IMR-90 (cell line): Measurements from ENCODE around the gene ARMC9. TPM values are rescaled to one million over a fixed set of nuclear protein-coding genes. Genes with fewer than 3 reads are reported as not detected.

Experiments used
- ATAC-seq: fragments of 200-7000 bp; cut with Tn5 transposase; 2 replicates; pipeline ENCODE4 v1.9.1; 2020; ENCODE audit warnings: low read depth, mild to moderate bottlenecking, moderate library complexity
- BruUV-seq: library from RNA; stranded (reverse); fragments of 400-500 nt; replicated peaks from 2 replicates; lab custom pipeline; 2021; lab: Mats Ljungman, UMichigan
- CTCF ChIA-PET: fragments of 300-600 bp; formaldehyde crosslinking; extraction: SDS; loops from one replicate; lab custom pipeline; 2021; ENCODE audit warnings: antibody characterized with exemption; lab: Yijun Ruan, JAX
- POLR2A ChIA-PET: fragments of 300-600 bp; sonication (Branson Sonifier 250); formaldehyde crosslinking; loops from one replicate; lab custom pipeline; 2022; ENCODE audit warnings: antibody characterized with exemption; ENCODE audit not compliant: unreplicated experiment; lab: Charles Lee
- DNase-seq: peaks from one replicate; pipeline ENCODE4 v3.0.0; 2013
- H2AFZ ChIP-seq: replicated peaks from 2 replicates; pipeline ENCODE3; 2013; ENCODE audit warnings: low read length, mild to moderate bottlenecking; ENCODE audit not compliant: poor library complexity
- H2AK5ac ChIP-seq: 2 replicates; pipeline ENCODE4 v1.6.1; 2013; ENCODE audit warnings: low read depth, low read length, inconsistent platforms
- H2AK9ac ChIP-seq: replicated peaks from 2 replicates; pipeline ENCODE3; 2013; ENCODE audit warnings: mild to moderate bottlenecking, low read depth, low read length, moderate library complexity; ENCODE audit not compliant: poor library complexity
- H2BK120ac ChIP-seq: 2 replicates; pipeline ENCODE4 v1.6.1; 2013; ENCODE audit warnings: low read depth, low read length, inconsistent platforms
- H2BK15ac ChIP-seq: 3 replicates; pipeline ENCODE4 v1.6.1; 2013; ENCODE audit warnings: low read depth, low read length, inconsistent platforms
- H2BK20ac ChIP-seq: 2 replicates; pipeline ENCODE4 v1.6.1; 2013; ENCODE audit warnings: low read depth, mild to moderate bottlenecking, inconsistent platforms, low read length, moderate library complexity
- H2BK5ac ChIP-seq: 2 replicates; pipeline ENCODE4 v1.6.1; 2013; ENCODE audit warnings: mild to moderate bottlenecking, low read depth, low read length, inconsistent platforms; ENCODE audit not compliant: poor library complexity, severe bottlenecking
- H3K14ac ChIP-seq: replicated peaks from 2 replicates; pipeline ENCODE4 v1.6.1; 2013; ENCODE audit warnings: low read depth, low read length, inconsistent platforms
- H3K18ac ChIP-seq: 2 replicates; pipeline ENCODE4 v1.6.1; 2013; ENCODE audit warnings: low read depth, low read length, control low read depth
- H3K23ac ChIP-seq: 2 replicates; pipeline ENCODE4 v1.6.1; 2013; ENCODE audit warnings: low read depth, low read length, inconsistent platforms
- H3K27ac ChIP-seq: 2 replicates; pipeline ENCODE4 v1.5.1; 2013; ENCODE audit warnings: mild to moderate bottlenecking, control low read depth, low read length; ENCODE audit not compliant: insufficient read depth
- H3K27me3 ChIP-seq: 2 replicates; pipeline ENCODE4 v1.6.1; 2013; ENCODE audit warnings: low read length; ENCODE audit not compliant: control insufficient read depth, insufficient read depth
- H3K36me3 ChIP-seq: 2 replicates; pipeline ENCODE4 v1.6.1; 2013; ENCODE audit warnings: low read length, mixed read lengths; ENCODE audit not compliant: control insufficient read depth, insufficient read depth
- H3K4ac ChIP-seq: 2 replicates; pipeline ENCODE4 v1.6.1; 2013; ENCODE audit warnings: low read depth, low read length, inconsistent platforms
- H3K4me1 ChIP-seq: 2 replicates; pipeline ENCODE4 v1.6.1; 2013; ENCODE audit warnings: low read length, mixed read lengths; ENCODE audit not compliant: control insufficient read depth, insufficient read depth
- H3K4me2 ChIP-seq: 2 replicates; pipeline ENCODE4 v1.6.1; 2013; ENCODE audit warnings: low read depth, mild to moderate bottlenecking, control low read depth, low read length, moderate library complexity
- H3K4me3 ChIP-seq: 2 replicates; pipeline ENCODE4 v1.5.1; 2013; ENCODE audit warnings: low read depth, mild to moderate bottlenecking, control low read depth, low read length, moderate library complexity; ENCODE audit not compliant: insufficient read depth
- H3K56ac ChIP-seq: 2 replicates; pipeline ENCODE4 v1.6.1; 2013; ENCODE audit warnings: low read length, inconsistent platforms; ENCODE audit not compliant: insufficient read depth; ENCODE audit errors: extremely low read depth
- H3K79me1 ChIP-seq, 2 experiments: 2 replicates each; pipeline ENCODE4 v1.6.1; 2013; ENCODE audit warnings: low read length in 2 of 2, inconsistent platforms in 1 of 2, low read depth in 1 of 2
- H3K9ac ChIP-seq: 2 replicates; pipeline ENCODE4 v1.6.1; 2013; ENCODE audit warnings: low read depth, low read length, control low read depth
- H3K9me1 ChIP-seq: 2 replicates; pipeline ENCODE4 v1.6.1; 2013; ENCODE audit warnings: low read length, inconsistent platforms; ENCODE audit not compliant: insufficient read depth
- H3K9me3 ChIP-seq: 2 replicates; pipeline ENCODE4 v1.6.1; 2013; ENCODE audit warnings: low read length; ENCODE audit not compliant: control insufficient read depth, insufficient read depth
- H4K20me1 ChIP-seq: 2 replicates; pipeline ENCODE4 v1.6.1; 2013; ENCODE audit warnings: low read length, inconsistent platforms; ENCODE audit not compliant: insufficient read depth
- H4K5ac ChIP-seq: 2 replicates; pipeline ENCODE4 v1.6.1; 2013; ENCODE audit warnings: mild to moderate bottlenecking, low read depth, low read length, control low read depth
- H4K8ac ChIP-seq, 2 experiments: 2 replicates each; pipeline ENCODE4 v1.6.1; 2013; ENCODE audit warnings: low read depth in 2 of 2, low read length in 2 of 2, control low read depth in 1 of 2, inconsistent platforms in 1 of 2
- H4K91ac ChIP-seq: 2 replicates; pipeline ENCODE4 v1.6.1; 2013; ENCODE audit warnings: low read depth, low read length, inconsistent platforms; ENCODE audit not compliant: insufficient read depth
- CEBPB ChIP-seq: IDR thresholded peaks from 2 replicates; pipeline ENCODE4 v1.6.1; 2012; ENCODE audit warnings: low read depth, low read length, improper control_type of control experiment
- SMC3 ChIP-seq: fragments of 150-350 bp; IDR thresholded peaks from 2 replicates; pipeline ENCODE4 v1.6.1; 2016; ENCODE audit warnings: low read depth, mild to moderate bottlenecking, antibody characterized with exemption, low read length, moderate library complexity
- WGBS, 2 experiments: methylation state at CpG; one replicate each; pipeline versions ENCODE4 v1.1.5 to v1.1.7; 2013; ENCODE audit warnings: missing lambda C conversion rate in 2 of 2; ENCODE audit not compliant: insufficient read length in 1 of 2; ENCODE audit errors: extremely low coverage in 2 of 2; 5-methylcytosine and 5-hydroxymethylcytosine counted together
- dilution Hi-C: fragments of 300-500 bp; cut with HindIII; formaldehyde crosslinking; loops from one replicate; pipeline ENCODE4 v1.14.3; 2018; ENCODE audit warnings: low sequenced_read_pairs; ENCODE audit not compliant: unreplicated experiment
- in situ Hi-C: fragments of 300-500 bp; cut with MboI; formaldehyde crosslinking; loops from 3 replicates; pipeline ENCODE4 v1.14.3; 2019; ENCODE audit warnings: low sequenced_read_pairs, inconsistent platforms, mixed read lengths
- intact Hi-C: fragments of 100-400 bp; cut with micrococcal nuclease; formaldehyde crosslinking; loops from 2 replicates; pipeline ENCODE4 v1.10.0; 2022
- polyA plus RNA-seq, 3 experiments: library from polyadenylated mRNA; depleted of rRNA; stranded (reverse); fragments of >200 nt; gene quantifications; 2 replicates each; pipeline ENCODE4 v1.2.3, GENCODE V29; 2012; ENCODE audit warnings: low replicate concordance in 1 of 3
- total RNA-seq: library from RNA; depleted of rRNA; stranded (reverse); fragments of >200 nt; gene quantifications from 2 replicates; pipeline ENCODE4 v1.2.3, GENCODE V29; 2012

ARMC9 gene
- total and polyA plus RNA-seq, 2 of the 4 experiments (the other 2 are of a cell fraction), result 36.0 to 46.6 TPM

DNA sequence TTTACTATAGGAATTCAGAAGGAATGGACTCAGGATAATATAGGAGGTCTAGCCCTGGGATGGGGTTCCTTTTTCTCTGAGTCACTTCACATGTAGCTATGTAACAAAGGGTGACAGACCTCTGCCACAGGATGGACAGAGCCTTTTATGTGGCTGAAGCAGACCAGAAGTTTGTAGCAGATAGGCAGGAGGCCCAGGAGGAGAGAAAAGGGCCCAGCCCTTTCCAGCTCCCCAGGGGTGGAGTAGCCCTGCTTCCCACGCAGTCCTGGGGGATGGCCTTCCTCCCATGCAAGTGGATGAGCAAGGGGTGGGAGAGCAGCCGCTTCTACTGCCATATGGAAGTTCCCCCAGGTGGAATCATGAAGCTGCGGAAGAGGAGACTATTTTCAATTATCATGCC lies 40.3 kb downstream of the ARMC9 start:
- in situ Hi-C loops, result no loop called here
- no peak for DNase-seq
- H3K27ac ChIP-seq, result no peak overlapping the region

More for the DNA sequence above, 40.3 kb downstream of the ARMC9 start:
- H3K4ac ChIP-seq, result no peak overlapping the region
- H3K4me3 ChIP-seq, result no peak overlapping the region
- peaks cover 0 to 6% of the 10 kb centered on the region in 2 experiments; a peak in 2 of 4 replicates for H3K79me1 ChIP-seq
- H2BK5ac ChIP-seq, result no peak overlapping the region
- no peak overlapping the region for H3K23ac ChIP-seq
- H3K9me1 ChIP-seq, result peaks cover 5% of the 10 kb centered on the region; the same call in 1 of the 2 replicates
- H3K9ac ChIP-seq, result no peak overlapping the region
- H4K20me1 ChIP-seq, result no peaks in the 10 kb centered on the region; the same call in 1 of the 2 replicates
- H3K14ac ChIP-seq, result no peak overlapping the region
- H3K27me3 ChIP-seq, result no peaks in the 10 kb centered on the region
- WGBS, 2 experiments, result no CpG with 5 or more reads among the region's 3 CpGs
- H2AFZ ChIP-seq, result no peak overlapping the region
- intact Hi-C loops, result no loop called here
- no peaks in the 10 kb centered on the region for H3K4me1 ChIP-seq
- ChIA-PET CTCF (interaction anchor here (0.9 kb wide), 1 partner anchor 134 kb away, joined by 3 read pairs; no protein-coding TSS in a partner anchor), POLR2A (no interaction called here)
- H4K5ac ChIP-seq, result no peak overlapping the region
- peaks cover 41% of the 10 kb centered on the region for H3K36me3 ChIP-seq
- H4K91ac ChIP-seq, result no peak overlapping the region
- H2AK9ac ChIP-seq, result no peak overlapping the region
- H2AK5ac ChIP-seq, result no peak overlapping the region
- H4K8ac ChIP-seq, result no peak overlapping the region
- H3K9me3 ChIP-seq, result no peaks in the 10 kb centered on the region
- TF ChIP-seq SMC3, result no peak
- no peak for TF ChIP-seq CEBPB
- no TSS peak for BruUV-seq
- H3K4me2 ChIP-seq, result no peak overlapping the region
- H2BK15ac ChIP-seq, result no peak overlapping the region
- dilution Hi-C loops, result no loop called here
- no peak overlapping the region for H2BK120ac ChIP-seq
- no peak overlapping the region for H3K56ac ChIP-seq
- ATAC-seq, result no peak
- no peak overlapping the region for H3K18ac ChIP-seq
- no peak overlapping the region for H2BK20ac ChIP-seq
